Endothelial cell of umbilical vein (primary cell): ENCODE data around the gene NFIC.

ENCODE experiments used
- JUN ChIP-seq: IDR thresholded peaks from 2 replicates; pipeline ENCODE4 v1.6.1; 2011; ENCODE audit warnings: borderline replicate concordance, low read depth; ENCODE audit not compliant: insufficient read length, insufficient read depth
- TF ChIP-seq, protein P1 (sequence below), 2 donors: IDR thresholded peaks; 1 replicate in 1 of 2; 2 replicates in 1 of 2; pipeline ENCODE4 v1.5.1; 2011; ENCODE audit warnings: low read length in 2 of 2, mild to moderate bottlenecking in 2 of 2, moderate library complexity in 2 of 2, control low read depth in 1 of 2, inconsistent platforms in 1 of 2, low read depth in 1 of 2; ENCODE audit not compliant: insufficient read depth in 1 of 2; ENCODE audit errors: extremely low read depth in 1 of 2

DNA sequence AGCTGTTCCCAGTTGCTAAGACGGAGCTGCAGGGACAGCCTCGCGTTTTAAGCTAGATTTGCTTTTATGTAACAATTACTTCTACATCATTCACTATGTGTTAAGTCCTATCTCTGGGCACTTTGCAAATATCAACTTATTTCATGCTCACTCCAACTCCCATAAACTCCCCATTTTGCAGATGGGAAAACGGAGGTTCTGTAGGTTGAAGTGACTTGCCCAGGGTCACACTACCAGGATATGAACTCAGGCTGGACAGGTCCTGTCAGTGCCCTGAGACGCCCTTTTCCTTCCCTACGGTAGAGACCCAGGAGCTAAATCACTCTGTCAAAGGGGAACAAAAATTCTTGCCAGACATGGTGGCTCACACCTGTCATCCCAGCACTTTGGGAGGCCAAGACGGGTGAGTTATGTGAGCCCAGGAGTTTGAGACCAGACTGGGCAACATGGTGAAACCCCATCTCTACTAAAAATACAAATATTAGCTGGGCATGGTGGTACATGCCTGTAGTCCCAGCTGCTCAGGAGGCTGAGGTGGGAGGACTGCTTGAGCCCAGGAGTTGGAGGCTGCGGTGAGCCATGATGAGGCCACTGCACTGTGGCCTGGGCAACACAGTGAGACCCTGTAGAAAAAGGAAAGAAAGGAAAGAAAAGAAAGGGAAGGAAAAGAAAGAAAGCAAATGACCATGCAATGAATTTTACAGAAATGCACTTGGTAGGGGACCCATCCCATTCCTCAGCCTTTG is 14.5 kb upstream of the NFIC start:
- TF ChIP-seq, protein P1, sequence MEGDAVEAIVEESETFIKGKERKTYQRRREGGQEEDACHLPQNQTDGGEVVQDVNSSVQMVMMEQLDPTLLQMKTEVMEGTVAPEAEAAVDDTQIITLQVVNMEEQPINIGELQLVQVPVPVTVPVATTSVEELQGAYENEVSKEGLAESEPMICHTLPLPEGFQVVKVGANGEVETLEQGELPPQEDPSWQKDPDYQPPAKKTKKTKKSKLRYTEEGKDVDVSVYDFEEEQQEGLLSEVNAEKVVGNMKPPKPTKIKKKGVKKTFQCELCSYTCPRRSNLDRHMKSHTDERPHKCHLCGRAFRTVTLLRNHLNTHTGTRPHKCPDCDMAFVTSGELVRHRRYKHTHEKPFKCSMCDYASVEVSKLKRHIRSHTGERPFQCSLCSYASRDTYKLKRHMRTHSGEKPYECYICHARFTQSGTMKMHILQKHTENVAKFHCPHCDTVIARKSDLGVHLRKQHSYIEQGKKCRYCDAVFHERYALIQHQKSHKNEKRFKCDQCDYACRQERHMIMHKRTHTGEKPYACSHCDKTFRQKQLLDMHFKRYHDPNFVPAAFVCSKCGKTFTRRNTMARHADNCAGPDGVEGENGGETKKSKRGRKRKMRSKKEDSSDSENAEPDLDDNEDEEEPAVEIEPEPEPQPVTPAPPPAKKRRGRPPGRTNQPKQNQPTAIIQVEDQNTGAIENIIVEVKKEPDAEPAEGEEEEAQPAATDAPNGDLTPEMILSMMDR (IDR thresholded peaks at IDR 0.05; ENCODE audit: extremely low read depth in 1 of 2, insufficient read depth in 1 of 2, low read depth in 1 of 2, low read length in 2 of 2) = no peak
- no peak for TF ChIP-seq JUN
